Small intestine (tissue), 7 donors: ENCODE results near the gene SLC9C2. TPM values are rescaled to one million over a fixed set of nuclear protein-coding genes. Genes with fewer than 3 reads are reported as not detected.

ENCODE experiments used
- DNase-seq, 2 donors: peaks; one replicate each; pipeline versions ENCODE4 v3.0.0 to v3.0.0-alpha.2; 2013
- FAIRE-seq: peaks from 2 replicates; lab custom pipeline; 2012; peaks lifted over from hg19 to GRCh38; lab: Jason Lieb, UNC
- H3K27ac ChIP-seq, 3 donors: one replicate each; pipeline ENCODE4 v1.5.1; 2013; ENCODE audit warnings: low read length in 2 of 3, mild to moderate bottlenecking in 2 of 3, control low read depth in 1 of 3, inconsistent platforms in 1 of 3, low read depth in 1 of 3, moderate library complexity in 1 of 3
- H3K27me3 ChIP-seq, 3 donors: one replicate each; pipeline ENCODE4 v1.6.1; 2013; ENCODE audit warnings: low read length in 3 of 3, inconsistent platforms in 1 of 3; ENCODE audit not compliant: control insufficient read depth in 3 of 3, insufficient read depth in 3 of 3
- H3K36me3 ChIP-seq, 3 donors: one replicate each; pipeline ENCODE4 v1.6.1; 2013; ENCODE audit warnings: low read length in 3 of 3, inconsistent platforms in 1 of 3, low read depth in 1 of 3, mild to moderate bottlenecking in 1 of 3, moderate library complexity in 1 of 3; ENCODE audit not compliant: control insufficient read depth in 3 of 3, insufficient read depth in 2 of 3
- H3K4me1 ChIP-seq, 3 donors: one replicate each; pipeline ENCODE4 v1.6.1; 2013; ENCODE audit warnings: low read length in 2 of 3, inconsistent platforms in 1 of 3, low read depth in 1 of 3, mild to moderate bottlenecking in 1 of 3, moderate library complexity in 1 of 3; ENCODE audit not compliant: control insufficient read depth in 3 of 3, insufficient read depth in 2 of 3
- H3K4me3 ChIP-seq, 3 donors: one replicate each; pipeline ENCODE4 v1.5.1; 2013; ENCODE audit warnings: low read length in 3 of 3, control low read depth in 1 of 3, inconsistent platforms in 1 of 3, low read depth in 1 of 3, mild to moderate bottlenecking in 1 of 3, moderate library complexity in 1 of 3
- H3K9me3 ChIP-seq, 2 donors: one replicate each; pipeline ENCODE4 v1.6.1; 2013; ENCODE audit warnings: low read depth in 1 of 2, low read length in 1 of 2; ENCODE audit not compliant: control insufficient read depth in 2 of 2, insufficient read depth in 1 of 2
- WGBS, 3 donors: extraction: QIAGEN DNeasy Blood & Tissue Kit; methylation state at CpG; one replicate each; pipeline ENCODE4 v1.1.7; 2013; 5-methylcytosine and 5-hydroxymethylcytosine counted together
- polyA plus RNA-seq, 4 donors: library from polyadenylated mRNA; stranded (reverse) in 3 of 4; unstranded in 1 of 4; fragments of 200-250 nt in 3 of 4; fragments of 120-200 nt in 1 of 4; gene quantifications; one replicate each; pipeline versions ENCODE4 v1.2.1 to v1.2.3, GENCODE V29; 2013
- donor health status: healthy with polysubstance abuse.
- donor health status: control.
- donor health status: control.
- donor health status: Bipolar disorder and iron deficiency.
- donor health status: healthy.

SLC9C2 gene
- polyA plus RNA-seq, 4 donors = 0.06 TPM; not detected in 3

DNA sequence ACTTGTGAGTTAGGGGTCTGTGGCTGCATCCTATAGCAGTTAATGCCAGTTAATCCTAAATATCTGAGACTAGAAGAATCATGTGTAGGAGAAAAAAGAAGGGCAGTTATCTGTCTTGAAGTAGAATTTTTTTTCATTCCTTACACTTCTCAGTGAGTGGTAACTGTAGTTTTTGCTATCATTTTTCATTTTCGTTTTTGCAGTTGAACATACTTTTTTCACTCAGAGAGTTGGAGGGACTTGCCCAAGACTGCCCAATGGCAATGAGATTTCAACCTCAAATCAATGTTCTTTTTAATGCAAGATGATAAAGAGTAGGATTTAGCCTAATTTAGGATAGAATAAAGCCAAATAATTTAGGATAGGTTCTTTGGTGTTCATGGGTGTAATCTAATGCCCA is 120.2 kb downstream of the SLC9C2 start:
- Histone ChIP-seq H3K27me3 (no peaks in the 10 kb centered on the region), H3K4me1 (peaks cover 0 to 11% (median 3%) of the 10 kb centered on the region in 3 donors), H3K4me3 (no peak overlapping the region), H3K36me3 (peaks cover 12 to 35% (median 19%) of the 10 kb centered on the region in 3 donors), H3K27ac (no peak overlapping the region), H3K9me3 (no peaks in the 10 kb centered on the region)
- 82 to 94% (median 83%) methylated on average over 1 of the region's 1 CpG for WGBS, 3 donors
- no peak for FAIRE-seq
- DNase-seq = no peak

DNA sequence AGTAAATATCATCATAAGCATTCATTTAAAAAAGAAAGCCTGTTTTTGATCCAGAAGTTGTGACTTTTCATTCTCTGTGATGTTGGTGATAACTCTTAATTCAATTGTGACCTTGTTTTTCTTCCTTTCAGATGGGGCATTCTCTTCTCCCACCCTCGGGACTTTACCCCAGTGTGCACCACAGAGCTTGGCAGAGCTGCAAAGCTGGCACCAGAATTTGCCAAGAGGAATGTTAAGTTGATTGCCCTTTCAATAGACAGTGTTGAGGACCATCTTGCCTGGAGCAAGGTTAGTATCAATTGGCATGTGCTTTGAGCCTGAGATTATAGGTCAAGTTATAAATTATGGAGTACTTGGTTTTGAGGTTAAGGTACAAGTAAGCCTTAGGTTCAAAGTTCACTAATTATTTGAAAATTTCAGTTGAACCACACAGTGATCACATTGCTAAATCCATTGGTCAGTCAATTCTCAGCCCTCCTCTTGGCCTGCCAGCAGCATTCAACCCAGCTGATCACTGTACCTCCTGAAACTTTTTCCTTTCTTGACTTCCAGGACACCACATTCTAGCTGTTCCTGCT is 121.6 kb downstream of the SLC9C2 start:
- Histone ChIP-seq H3K27ac (no peak overlapping the region), H3K27me3 (no peaks in the 10 kb centered on the region), H3K4me3 (no peak overlapping the region), H3K9me3 (no peaks in the 10 kb centered on the region), H3K4me1 (peaks cover 0 to 12% (median 3%) of the 10 kb centered on the region in 3 donors), H3K36me3 (peaks cover 8 to 26% (median 15%) of the 10 kb centered on the region in 3 donors)
- DNase-seq (peak in 1 of 2 donors; percentile 36), FAIRE-seq (no peak)
- 87 to 98% (median 96%) methylated on average over 1 of the region's 1 CpG for WGBS, 3 donors

DNA sequence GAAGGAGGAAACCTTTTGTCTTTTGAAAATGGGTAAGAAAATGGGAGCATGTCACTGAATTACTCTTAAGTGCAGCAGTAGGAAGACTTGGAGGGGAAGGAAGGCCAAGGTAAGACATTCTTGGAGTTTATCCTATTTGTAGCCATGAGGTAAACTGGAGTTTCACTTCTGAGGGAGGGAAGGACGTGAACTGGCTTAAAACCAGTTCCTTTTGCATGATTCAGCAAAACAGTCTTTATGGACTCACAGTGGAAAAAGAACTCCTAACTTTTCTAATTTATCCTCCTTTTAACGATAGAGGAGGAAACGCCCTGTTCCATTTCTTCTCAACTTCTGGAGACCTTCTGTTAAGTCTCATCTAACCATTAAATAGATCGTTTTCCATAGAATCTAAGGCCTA is 123.2 kb downstream of the SLC9C2 start:
- DNase-seq (peak in 1 of 2 donors; percentile 13), FAIRE-seq (no peak)
- H3K27me3 ChIP-seq = no peaks in the 10 kb centered on the region
- 80 to 91% (median 90%) methylated on average over 4 of the region's 4 CpGs for WGBS, 3 donors
- H3K9me3 ChIP-seq = no peaks in the 10 kb centered on the region
- peaks cover 3 to 21% (median 12%) of the 10 kb centered on the region in 3 donors for H3K36me3 ChIP-seq
- peaks cover 0 to 21% (median 10%) of the 10 kb centered on the region in 3 donors for H3K4me1 ChIP-seq
- no peak overlapping the region for H3K4me3 ChIP-seq
- no peak overlapping the region for H3K27ac ChIP-seq

DNA sequence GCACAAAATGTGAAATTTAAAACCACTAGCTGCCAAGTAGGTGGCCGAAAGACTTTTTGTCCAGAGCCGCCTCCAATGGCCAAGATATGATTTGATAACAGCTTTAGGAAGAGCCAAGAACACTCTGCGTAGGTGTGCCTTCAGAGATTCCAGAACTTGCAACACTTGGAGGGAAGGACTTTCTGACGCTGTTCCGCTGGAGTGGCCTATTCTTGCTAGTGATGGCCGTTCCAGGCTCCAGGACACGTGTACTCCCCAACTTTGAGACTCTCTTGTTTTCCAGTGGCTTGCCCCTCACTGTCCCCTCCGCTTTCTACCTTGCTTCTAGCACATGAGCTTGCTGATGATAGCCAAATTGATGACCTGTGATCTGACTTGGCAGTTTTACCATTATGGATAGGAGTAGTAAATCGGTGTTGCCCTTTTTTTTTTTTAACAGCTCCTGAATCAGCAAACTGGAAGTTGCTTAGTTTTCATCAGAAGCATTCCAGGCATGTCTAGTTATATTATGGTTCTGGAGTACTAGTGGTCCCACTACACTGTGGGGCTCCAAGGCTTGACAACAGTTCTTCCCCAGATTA is 124.7 kb downstream of the SLC9C2 start:
- Histone ChIP-seq H3K9me3 (no peaks in the 10 kb centered on the region), H3K27ac (peak overlapping the region; percentile 90 to 99 (median 96)), H3K27me3 (no peaks in the 10 kb centered on the region), H3K36me3 (peaks cover 3 to 18% (median 6%) of the 10 kb centered on the region in 3 donors), H3K4me3 (peak overlapping the region; percentile 81 to 93 (median 91)), H3K4me1 (peaks cover 0 to 36% (median 10%) of the 10 kb centered on the region in 3 donors)
- DNase-seq = peak; percentile 59 to 79
- no peak for FAIRE-seq
- 8 to 15% (median 13%) methylated on average over 9 of the region's 9 CpGs for WGBS, 3 donors

DNA sequence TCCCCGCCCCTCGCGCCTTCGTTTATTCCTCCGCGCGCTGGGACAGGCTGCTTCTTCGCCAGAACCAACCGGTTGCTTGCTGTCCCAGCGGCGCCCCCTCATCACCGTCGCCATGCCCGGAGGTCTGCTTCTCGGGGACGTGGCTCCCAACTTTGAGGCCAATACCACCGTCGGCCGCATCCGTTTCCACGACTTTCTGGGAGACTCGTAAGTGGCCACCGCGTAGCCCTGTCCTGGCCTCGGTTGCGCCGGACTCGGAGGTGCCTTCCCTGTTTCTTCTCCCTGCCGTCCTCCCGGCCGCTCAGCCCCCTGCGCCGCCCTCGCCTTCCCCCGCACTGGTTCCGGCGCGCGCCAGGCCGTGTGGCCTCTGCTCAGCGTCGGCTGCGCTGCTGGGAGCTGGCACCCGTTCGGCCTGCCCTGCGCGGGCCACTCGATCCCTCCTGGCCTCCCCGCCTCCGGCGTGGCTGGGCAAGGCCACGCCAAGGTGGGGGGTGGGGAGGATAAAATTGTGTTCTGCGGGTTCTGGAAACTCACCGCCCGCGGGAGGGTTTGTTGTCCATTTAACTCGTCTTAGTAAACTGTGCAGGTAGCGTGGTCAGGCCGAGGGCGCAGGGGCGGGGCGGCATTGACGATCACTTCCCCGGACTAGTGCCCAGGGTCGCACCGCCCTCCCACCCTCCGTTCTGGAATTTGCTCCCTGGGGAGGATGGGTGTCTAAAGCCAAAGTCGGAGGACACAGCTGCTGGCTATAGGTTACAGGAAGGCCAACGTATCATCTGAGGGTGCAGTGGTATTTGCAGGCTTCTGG is 125.4 kb downstream of the SLC9C2 start, which contains the start of gene PRDX6:
PRDX6 (plus strand) TSS at position 50 of the 808 bp plus-strand sequence; CDS start at position 113, 63 bp downstream.
- peak; percentile 46 to 89 for DNase-seq
- Histone ChIP-seq H3K36me3 (peaks cover 0 to 12% (median 6%) of the 10 kb centered on the region in 3 donors), H3K9me3 (no peaks in the 10 kb centered on the region), H3K4me3 (peak within 1 kb of the TSS; percentile 81 to 93 (median 91)), H3K4me1 (peaks cover 0 to 38% (median 10%) of the 10 kb centered on the region in 3 donors), H3K27me3 (no peaks in the 10 kb centered on the region), H3K27ac (peak within 1 kb of the TSS; percentile 90 to 99 (median 96))
- 0 to 1% (median 1%) methylated on average over 61 to 69 of the region's 69 CpGs for WGBS, 3 donors
- no peak for FAIRE-seq

- DNase-seq = peak; percentile 84 to 94
- no peak for FAIRE-seq
- Histone ChIP-seq H3K4me1 (peaks cover 0 to 38% (median 10%) of the 10 kb centered on the region in 3 donors), H3K27ac (peak overlapping the region; percentile 67 to 95 (median 74)), H3K27me3 (no peaks in the 10 kb centered on the region), H3K9me3 (no peaks in the 10 kb centered on the region), H3K4me3 (peak overlapping the region; percentile 81 to 93 (median 91)), H3K36me3 (peaks cover 0 to 7% (median 6%) of the 10 kb centered on the region in 3 donors)
- WGBS, 3 donors = 0 to 1% (median 1%) methylated on average over 27 to 62 of the region's 62 CpGs
Observed at GRCh38 chr1:173476665-173477285, 126.1 kb downstream of the SLC9C2 start.

DNA sequence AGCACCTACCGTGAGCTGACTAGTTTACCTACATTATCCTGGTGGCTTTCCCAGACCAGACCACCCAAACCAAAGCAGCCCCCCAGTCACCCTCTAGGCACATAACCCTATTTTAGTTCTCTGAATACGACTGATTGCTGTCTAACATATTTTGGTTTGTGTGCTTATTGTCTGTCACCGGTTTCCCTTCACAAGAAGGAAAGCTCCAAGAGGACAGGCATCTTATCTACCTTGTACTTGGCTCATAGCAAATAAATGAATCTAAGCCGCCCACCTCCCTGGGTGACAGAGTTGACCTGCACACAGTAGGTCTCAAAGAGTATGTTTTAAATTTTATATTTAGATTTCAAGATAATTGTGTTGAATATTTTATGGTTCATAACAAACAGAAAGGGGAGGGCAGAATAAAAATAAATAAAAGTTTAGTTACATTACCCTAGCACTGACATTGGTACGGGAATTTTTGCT is 126.6 kb downstream of the SLC9C2 start:
- H3K27ac ChIP-seq = peak overlapping the region in 2 of 3 donors; percentile 74 to 95
- peaks cover 0 to under 1% of the 10 kb centered on the region in 2 donors for H3K9me3 ChIP-seq
- DNase-seq (no peak), FAIRE-seq (no peak)
- H3K36me3 ChIP-seq = peaks cover 0 to 2% (median 1%) of the 10 kb centered on the region in 3 donors
- H3K4me1 ChIP-seq = peaks cover 0 to 38% (median 10%) of the 10 kb centered on the region in 3 donors
- WGBS, 3 donors = 21 to 36% (median 24%) methylated on average over 5 of the region's 5 CpGs
- H3K27me3 ChIP-seq = no peaks in the 10 kb centered on the region
- H3K4me3 ChIP-seq = peak overlapping the region; percentile 63 to 91 (median 64)
